ENCODE results near the gene SOX12.

SOX12 gene

DNA sequence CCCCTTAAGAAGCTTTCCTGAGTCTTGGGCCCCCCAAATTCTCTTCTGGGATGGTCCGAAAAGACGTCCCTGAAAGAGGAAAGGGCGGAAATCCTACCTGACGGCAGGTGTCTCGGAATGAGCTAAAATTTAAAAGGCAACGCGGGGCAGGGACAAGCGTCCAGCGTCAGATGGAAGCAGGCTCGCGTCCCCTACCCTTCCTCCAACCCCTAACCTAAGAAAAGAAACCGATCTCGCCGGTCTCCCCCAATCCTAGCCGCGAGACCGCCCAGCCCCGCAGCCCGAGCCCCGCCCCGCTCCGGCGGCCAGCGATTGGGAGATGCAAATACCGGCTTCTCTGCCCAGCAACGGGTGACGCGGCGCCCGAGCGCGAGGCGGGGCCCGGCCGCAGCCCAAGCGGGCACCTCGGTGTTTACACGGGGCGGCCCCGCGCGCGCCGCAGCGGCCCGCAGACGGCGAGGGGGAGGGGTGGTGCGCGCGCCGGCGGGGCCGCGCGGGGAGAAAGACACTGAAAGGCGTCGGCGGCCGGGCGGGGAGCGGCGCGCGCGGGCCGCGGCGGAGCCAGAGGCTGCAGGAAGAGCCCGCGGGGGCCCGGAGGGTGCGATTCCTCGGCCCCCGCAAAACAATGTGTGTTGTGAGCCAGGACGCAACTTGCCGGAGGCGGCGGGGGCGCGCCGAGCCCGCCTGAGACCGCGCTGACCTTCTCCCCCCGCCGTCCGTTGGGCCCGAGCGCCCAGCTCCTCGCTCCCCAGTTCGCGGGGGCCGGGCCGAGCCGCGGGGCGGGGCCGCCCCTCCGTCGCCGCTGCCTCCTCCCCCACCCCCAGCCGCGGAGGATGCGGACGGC is at the start of gene SOX12:
Gene SOX12, plus strand, starts transcription at position 508 of the 844 bp plus-strand sequence. CDS start 373 bp downstream, outside the sequence.
- peak within 1 kb of the TSS; percentile 72 to 91 for H3K4me3 ChIP-seq (replicated peaks in 1 of 2; ENCODE audit: low read depth in 2 of 2, low read length in 2 of 2)
- TF ChIP-seq, protein P1, sequence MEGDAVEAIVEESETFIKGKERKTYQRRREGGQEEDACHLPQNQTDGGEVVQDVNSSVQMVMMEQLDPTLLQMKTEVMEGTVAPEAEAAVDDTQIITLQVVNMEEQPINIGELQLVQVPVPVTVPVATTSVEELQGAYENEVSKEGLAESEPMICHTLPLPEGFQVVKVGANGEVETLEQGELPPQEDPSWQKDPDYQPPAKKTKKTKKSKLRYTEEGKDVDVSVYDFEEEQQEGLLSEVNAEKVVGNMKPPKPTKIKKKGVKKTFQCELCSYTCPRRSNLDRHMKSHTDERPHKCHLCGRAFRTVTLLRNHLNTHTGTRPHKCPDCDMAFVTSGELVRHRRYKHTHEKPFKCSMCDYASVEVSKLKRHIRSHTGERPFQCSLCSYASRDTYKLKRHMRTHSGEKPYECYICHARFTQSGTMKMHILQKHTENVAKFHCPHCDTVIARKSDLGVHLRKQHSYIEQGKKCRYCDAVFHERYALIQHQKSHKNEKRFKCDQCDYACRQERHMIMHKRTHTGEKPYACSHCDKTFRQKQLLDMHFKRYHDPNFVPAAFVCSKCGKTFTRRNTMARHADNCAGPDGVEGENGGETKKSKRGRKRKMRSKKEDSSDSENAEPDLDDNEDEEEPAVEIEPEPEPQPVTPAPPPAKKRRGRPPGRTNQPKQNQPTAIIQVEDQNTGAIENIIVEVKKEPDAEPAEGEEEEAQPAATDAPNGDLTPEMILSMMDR (IDR thresholded peaks at IDR 0.05; ENCODE audit: low read depth, low read length) = no peak
- peak; percentile 87 to 95 for DNase-seq (ENCODE audit: low read depth in 2 of 2)

DNA sequence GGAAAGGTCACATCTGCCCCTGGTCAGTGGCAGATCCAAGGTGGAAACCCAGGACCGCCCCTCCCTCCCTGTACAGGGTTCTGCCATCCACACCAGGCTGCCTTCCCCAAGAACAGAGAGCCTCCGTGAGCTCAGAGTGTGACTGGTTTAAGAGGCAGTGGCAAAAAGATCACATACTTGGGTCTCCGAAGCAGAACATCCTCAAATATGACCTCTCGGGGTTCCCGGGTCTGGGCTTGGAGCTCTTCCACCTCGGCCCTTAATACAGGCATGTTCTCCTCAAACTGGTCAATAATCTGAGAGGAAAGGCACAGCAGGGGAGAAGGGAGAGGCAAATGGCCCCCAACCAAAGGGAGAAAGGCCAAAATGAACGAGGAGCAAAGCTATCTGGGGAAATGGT is 49.6 kb upstream of the SOX12 start:
- TF ChIP-seq, protein P1 (IDR thresholded peaks at IDR 0.05; ENCODE audit: low read depth, low read length) = no peak
- no peak overlapping the region for H3K4me3 ChIP-seq (replicated peaks in 1 of 2; ENCODE audit: low read depth in 2 of 2, low read length in 2 of 2)
- no peak for DNase-seq (ENCODE audit: low read depth in 2 of 2)

DNA sequence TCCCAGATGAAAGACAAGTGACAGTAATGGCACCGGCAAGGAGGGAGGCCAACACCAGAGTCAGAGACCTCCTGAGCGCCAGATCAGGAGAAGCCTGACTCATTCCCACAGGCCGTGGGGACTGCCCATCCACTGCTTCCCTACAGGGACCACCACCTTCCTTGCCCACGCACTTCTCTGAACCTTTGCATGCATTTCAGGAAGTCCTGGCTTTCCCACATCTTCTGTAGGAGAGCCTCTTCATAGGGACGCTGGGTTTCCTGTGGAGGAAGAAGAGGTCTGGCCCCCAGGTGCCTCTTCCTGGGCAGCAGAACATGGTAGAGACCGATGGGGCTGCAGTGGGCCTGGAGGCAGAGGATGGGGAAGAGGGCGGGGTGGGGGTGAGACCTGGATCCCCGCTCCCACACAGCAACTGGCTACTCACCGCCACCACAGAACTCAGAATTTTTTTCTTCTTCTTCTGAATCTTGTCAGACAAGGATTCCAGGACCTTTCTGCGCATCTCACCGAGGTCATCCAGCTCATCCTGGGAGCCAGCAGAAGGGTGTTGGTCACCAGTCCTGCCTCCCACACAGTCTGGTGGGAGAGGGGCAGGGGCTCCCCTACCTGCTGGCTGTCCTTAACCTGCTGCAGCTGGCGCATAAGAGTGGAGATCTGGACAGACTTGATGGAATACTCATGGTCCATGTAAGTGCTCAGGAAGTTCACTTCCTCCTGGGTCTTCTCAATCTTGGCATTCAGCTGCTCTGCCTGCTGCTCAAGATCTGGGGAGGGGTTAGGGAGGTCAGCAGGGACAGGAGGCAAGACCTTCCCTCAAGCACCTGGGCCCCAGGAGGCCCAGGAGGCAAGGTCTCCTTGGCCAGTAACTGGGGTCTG is 48.5 kb upstream of the SOX12 start:
- no peak for DNase-seq (ENCODE audit: low read depth in 2 of 2)
- TF ChIP-seq, protein P1 (IDR thresholded peaks at IDR 0.05; ENCODE audit: low read depth, low read length) = no peak
- no peak overlapping the region for H3K4me3 ChIP-seq (replicated peaks in 1 of 2; ENCODE audit: low read depth in 2 of 2, low read length in 2 of 2)

DNA sequence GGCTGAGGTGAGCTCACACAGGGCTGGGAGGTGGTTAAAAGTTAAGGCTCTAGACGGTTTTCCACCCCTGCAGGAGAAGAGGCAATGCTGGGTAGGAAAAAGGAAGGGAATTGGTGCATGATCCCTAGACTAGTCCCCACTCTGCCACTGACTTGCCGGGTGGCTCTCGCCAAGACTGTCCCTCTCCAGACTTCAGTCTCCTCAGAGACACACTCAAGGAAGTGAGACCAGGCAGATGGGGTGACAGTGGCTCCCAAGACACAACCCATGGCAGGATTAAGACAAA is 47.9 kb upstream of the SOX12 start:
- TF ChIP-seq, protein P1 (IDR thresholded peaks at IDR 0.05; ENCODE audit: low read depth, low read length) = no peak
- DNase-seq (ENCODE audit: low read depth in 2 of 2) = no peak

DNA sequence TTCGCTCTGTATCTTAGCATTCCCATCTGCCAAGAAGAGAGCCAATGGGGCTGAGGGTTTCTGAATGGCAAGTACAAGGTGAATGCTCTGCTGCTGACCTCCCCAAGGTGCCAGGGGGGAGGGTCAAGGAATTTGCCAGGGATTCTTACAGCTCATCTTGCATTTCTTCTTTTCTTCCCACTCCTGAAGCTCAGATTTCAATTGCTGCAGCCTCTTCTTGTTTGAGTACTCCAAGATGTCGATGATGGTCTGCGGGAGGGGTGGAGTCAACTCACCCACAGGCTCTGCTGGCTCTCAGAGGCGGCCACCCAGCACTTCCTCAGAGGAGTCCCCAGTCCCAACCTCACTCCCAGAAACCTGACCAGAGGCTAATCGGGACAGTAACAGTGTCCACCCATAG is 47.2 kb upstream of the SOX12 start:
- TF ChIP-seq, protein P1 (IDR thresholded peaks at IDR 0.05; ENCODE audit: low read depth, low read length) = no peak

More for the DNA sequence above, 47.9 kb upstream of the SOX12 start:
- no peak overlapping the region for H3K4me3 ChIP-seq (replicated peaks in 1 of 2; ENCODE audit: low read depth in 2 of 2, low read length in 2 of 2)

DNA sequence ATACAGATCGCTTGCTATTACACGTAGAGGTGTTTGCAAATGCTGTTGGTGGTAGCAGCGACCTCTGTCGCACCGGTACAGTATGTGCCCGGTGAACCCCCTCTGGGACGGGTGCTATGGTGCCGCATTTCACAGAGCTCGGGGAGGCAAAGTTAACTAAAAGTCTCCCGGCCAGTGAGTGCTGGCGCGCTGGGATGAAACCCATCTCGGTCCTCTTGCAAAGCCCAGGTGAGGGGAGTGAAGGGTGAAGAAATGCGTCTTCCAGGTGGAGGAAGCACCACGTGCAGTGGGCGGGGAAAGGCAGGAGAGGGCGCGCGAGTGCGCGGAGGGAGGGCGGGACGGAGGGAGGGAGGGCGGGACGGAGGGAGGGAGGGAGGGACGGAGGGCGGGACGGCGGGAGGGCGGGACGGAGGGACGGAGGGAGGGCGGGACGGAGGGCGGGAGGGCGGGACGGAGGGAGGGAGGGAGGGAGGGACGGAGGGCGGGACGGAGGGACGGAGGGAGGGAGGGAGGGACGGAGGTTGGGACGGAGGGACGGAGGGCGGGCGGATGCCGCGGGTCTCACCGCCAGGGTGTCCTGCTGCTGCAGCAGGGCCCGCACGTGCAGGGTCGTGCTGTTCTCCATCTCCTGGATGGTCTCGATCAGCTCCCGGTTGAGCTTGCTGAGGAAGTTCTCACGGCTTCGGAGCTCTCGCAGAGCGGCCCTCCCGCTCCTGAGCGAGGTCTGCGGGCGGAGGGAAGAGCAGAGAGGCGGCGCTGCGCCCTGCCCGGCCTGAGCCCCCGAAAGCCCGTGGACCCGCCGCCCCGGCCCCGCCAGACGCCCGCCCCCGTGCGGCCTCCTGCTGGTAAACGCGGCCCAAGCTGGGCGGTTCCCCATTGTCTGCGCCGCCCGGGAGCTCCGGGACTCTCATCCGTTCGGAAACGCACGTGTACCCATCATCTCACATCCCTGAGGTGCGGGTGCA is 46.5 kb upstream of the SOX12 start:
- TF ChIP-seq, protein P1 (IDR thresholded peaks at IDR 0.05; ENCODE audit: low read depth, low read length) = peak; percentile 5
- DNase-seq (ENCODE audit: low read depth in 2 of 2) = no peak
- H3K4me3 ChIP-seq (replicated peaks in 1 of 2; ENCODE audit: low read depth in 2 of 2, low read length in 2 of 2) = peak overlapping the region in 1 of 2 donors; percentile 26

More for the DNA sequence above, 47.2 kb upstream of the SOX12 start:
- DNase-seq (ENCODE audit: low read depth in 2 of 2) = no peak
- no peak overlapping the region for H3K4me3 ChIP-seq (replicated peaks in 1 of 2; ENCODE audit: low read depth in 2 of 2, low read length in 2 of 2)

Data from cardiac fibroblast (primary cell).